Endothelial cell of umbilical vein (primary cell): ENCODE measurements around the gene SON. TPM values are rescaled to one million over a fixed set of nuclear protein-coding genes. Genes with fewer than 3 reads are reported as not detected.
A peak's percentile ranks its signal among the peaks of the same experiment; 100 is the strongest.

Source experiments
- BruUV-seq: library from RNA; stranded (reverse); fragments of 400-500 nt; replicated peaks from 2 replicates; lab custom pipeline; 2021; lab: Mats Ljungman, UMichigan
- CTCF ChIA-PET: fragments of 300-600, 350-600 bp; sonication (Branson Sonifier 250); formaldehyde crosslinking; loops from one replicate; lab custom pipeline; 2021; ENCODE audit warnings: antibody characterized with exemption, inconsistent platforms; lab: Charles Lee
- POLR2A ChIA-PET: fragments of 300-600, 350-600 bp; sonication (Branson Sonifier 250); formaldehyde crosslinking; loops from one replicate; lab custom pipeline; 2021; ENCODE audit warnings: antibody characterized with exemption, inconsistent platforms; lab: Charles Lee
- DNase-seq: peaks from one replicate; pipeline ENCODE4 v3.0.0-alpha.2; 2011; ENCODE audit warnings: low read depth, low spot score
- FAIRE-seq: peaks from 2 replicates; lab custom pipeline; 2011; peaks lifted over from hg19 to GRCh38; lab: Jason Lieb, UNC
- H2AFZ ChIP-seq: 2 replicates; pipeline ENCODE4 v1.6.0; 2012; ENCODE audit warnings: low read depth, low read length, control low read depth, inconsistent platforms
- H3K27ac ChIP-seq: 2 replicates; pipeline ENCODE4 v1.5.1; 2011; ENCODE audit warnings: low read depth, mild to moderate bottlenecking, control low read depth, low read length, moderate library complexity; ENCODE audit not compliant: insufficient read depth
- H3K27me3 ChIP-seq, 2 experiments: 2 replicates each; pipeline versions ENCODE4 v1.6.0 to v1.6.1; 2011; ENCODE audit warnings: low read length in 2 of 2, mixed read lengths in 1 of 2; ENCODE audit not compliant: control insufficient read depth in 2 of 2, insufficient read depth in 2 of 2
- H3K36me3 ChIP-seq, 2 experiments: 2 replicates in 1 of 2; 3 replicates in 1 of 2; pipeline ENCODE4 v1.5.1; 2011; ENCODE audit warnings: low read length in 2 of 2, mild to moderate bottlenecking in 1 of 2, moderate library complexity in 1 of 2; ENCODE audit not compliant: control insufficient read depth in 2 of 2, insufficient read depth in 2 of 2; ENCODE audit errors: extremely low read depth in 1 of 2
- H3K4me1 ChIP-seq: 3 replicates; pipeline ENCODE4 v1.5.1; 2011; ENCODE audit warnings: mild to moderate bottlenecking, low read length; ENCODE audit not compliant: control insufficient read depth, insufficient read depth; ENCODE audit errors: extremely low read depth
- H3K4me2 ChIP-seq: 2 replicates; pipeline ENCODE4 v1.6.1; 2011; ENCODE audit warnings: low read length, control low read depth, mixed read lengths; ENCODE audit not compliant: insufficient read depth
- H3K4me3 ChIP-seq, 3 experiments: fragments of 200-600 bp in 1 of 3; sonication (generic), shearing (Covaris generic) in 1 of 3; replicated peaks in 1 of 3; 2 replicates each; pipeline ENCODE4 v1.5.1; 2011 to 2016; ENCODE audit warnings: control low read depth in 3 of 3, low read length in 3 of 3, mild to moderate bottlenecking in 2 of 3, inconsistent platforms in 1 of 3, low read depth in 1 of 3, moderate library complexity in 1 of 3; ENCODE audit not compliant: insufficient read depth in 1 of 3
- H3K79me2 ChIP-seq: 2 replicates; pipeline ENCODE4 v1.6.0; 2012; ENCODE audit warnings: low read length, inconsistent platforms; ENCODE audit not compliant: control insufficient read depth, insufficient read depth
- H3K9ac ChIP-seq: replicated peaks from 2 replicates; pipeline ENCODE3; 2011; ENCODE audit warnings: low read length, control low read depth; ENCODE audit not compliant: insufficient read depth; ENCODE audit errors: extremely low read depth
- H3K9me1 ChIP-seq: replicated peaks from 3 replicates; pipeline ENCODE4 v1.6.0; 2011; ENCODE audit warnings: mild to moderate bottlenecking, low read length; ENCODE audit not compliant: control insufficient read depth, insufficient read depth; ENCODE audit errors: extremely low read depth
- H3K9me3 ChIP-seq: replicated peaks from 2 replicates; pipeline ENCODE4 v1.5.1; 2012; ENCODE audit warnings: low read length, inconsistent platforms; ENCODE audit not compliant: control insufficient read depth, insufficient read depth
- H4K20me1 ChIP-seq: replicated peaks from 2 replicates; pipeline ENCODE3; 2011; ENCODE audit warnings: mild to moderate bottlenecking, low read length; ENCODE audit not compliant: control insufficient read depth, insufficient read depth; ENCODE audit errors: extremely low read depth
- CTCF ChIP-seq, 2 donors: IDR thresholded peaks; 1 replicate in 1 of 2; 2 replicates in 1 of 2; pipeline ENCODE4 v1.5.1; 2011; ENCODE audit warnings: low read length in 2 of 2, mild to moderate bottlenecking in 2 of 2, moderate library complexity in 2 of 2, control low read depth in 1 of 2, inconsistent platforms in 1 of 2, low read depth in 1 of 2; ENCODE audit not compliant: insufficient read depth in 1 of 2; ENCODE audit errors: extremely low read depth in 1 of 2
- EZH2 ChIP-seq: IDR thresholded peaks from 2 replicates; pipeline ENCODE4 v1.6.1; 2012; ENCODE audit warnings: borderline replicate concordance, low read depth, mild to moderate bottlenecking, moderate library complexity, low read length, inconsistent platforms; ENCODE audit not compliant: severe bottlenecking
- FOS ChIP-seq: IDR thresholded peaks from 2 replicates; pipeline ENCODE4 v1.6.1; 2011; ENCODE audit warnings: mild to moderate bottlenecking, low read length, moderate library complexity, borderline replicate concordance; ENCODE audit not compliant: insufficient read depth
- GATA2 ChIP-seq: IDR thresholded peaks from 2 replicates; pipeline ENCODE4 v1.7.0; 2011; ENCODE audit warnings: low read depth, mild to moderate bottlenecking, moderate library complexity, mixed read lengths, low read length; ENCODE audit not compliant: insufficient read length, insufficient read depth
- JUN ChIP-seq: IDR thresholded peaks from 2 replicates; pipeline ENCODE4 v1.6.1; 2011; ENCODE audit warnings: borderline replicate concordance, low read depth; ENCODE audit not compliant: insufficient read length, insufficient read depth
- MYC ChIP-seq: IDR thresholded peaks from one replicate; pipeline ENCODE4 v1.6.1; 2011; ENCODE audit warnings: mild to moderate bottlenecking, low read depth, low read length
- POLR2A ChIP-seq: IDR thresholded peaks from 2 replicates; pipeline ENCODE4 v1.6.1; 2012; ENCODE audit warnings: low read depth, mild to moderate bottlenecking, control low read depth, low read length
- POLR2AphosphoS5 ChIP-seq: IDR thresholded peaks from 2 replicates; pipeline ENCODE4 v1.6.1; 2012; ENCODE audit warnings: low read depth, mild to moderate bottlenecking, control low read depth, low read length, moderate library complexity; ENCODE audit not compliant: insufficient read depth
- dilution Hi-C: fragments of 300-500 bp; cut with MboI; formaldehyde crosslinking; loops from one replicate; pipeline ENCODE4 v1.15.0; 2019; ENCODE audit warnings: low sequenced_read_pairs; ENCODE audit not compliant: extremely low pct_ligation_motif_present
- intact Hi-C: fragments of 100-400 bp; cut with micrococcal nuclease; formaldehyde crosslinking; loops from one replicate; pipeline ENCODE4 v1.10.0; 2022
- polyA plus RNA-seq, 4 experiments: library from polyadenylated mRNA; depleted of rRNA in 3 of 4; stranded (reverse) in 3 of 4; unstranded in 1 of 4; fragments of >200 nt; gene quantifications; 2 replicates each; pipeline versions ENCODE4 v1.2.1 to v1.2.3, GENCODE V29; 2011 to 2012; ENCODE audit warnings: missing spikeins in 1 of 4
- total RNA-seq: library from RNA; stranded (reverse); gene quantifications from 2 replicates; pipeline ENCODE4 v1.2.3, GENCODE V29; 2021
- TF ChIP-seq, protein P1 (sequence below): IDR thresholded peaks from 2 replicates; pipeline ENCODE4 v1.6.1; 2011; ENCODE audit not compliant: insufficient read depth, insufficient read length

SON gene
- total and polyA plus RNA-seq, 2 donors (not counting 3 experiments of a cell fraction or from before 2014, with no cell fraction given), result 107 to 304 TPM

DNA sequence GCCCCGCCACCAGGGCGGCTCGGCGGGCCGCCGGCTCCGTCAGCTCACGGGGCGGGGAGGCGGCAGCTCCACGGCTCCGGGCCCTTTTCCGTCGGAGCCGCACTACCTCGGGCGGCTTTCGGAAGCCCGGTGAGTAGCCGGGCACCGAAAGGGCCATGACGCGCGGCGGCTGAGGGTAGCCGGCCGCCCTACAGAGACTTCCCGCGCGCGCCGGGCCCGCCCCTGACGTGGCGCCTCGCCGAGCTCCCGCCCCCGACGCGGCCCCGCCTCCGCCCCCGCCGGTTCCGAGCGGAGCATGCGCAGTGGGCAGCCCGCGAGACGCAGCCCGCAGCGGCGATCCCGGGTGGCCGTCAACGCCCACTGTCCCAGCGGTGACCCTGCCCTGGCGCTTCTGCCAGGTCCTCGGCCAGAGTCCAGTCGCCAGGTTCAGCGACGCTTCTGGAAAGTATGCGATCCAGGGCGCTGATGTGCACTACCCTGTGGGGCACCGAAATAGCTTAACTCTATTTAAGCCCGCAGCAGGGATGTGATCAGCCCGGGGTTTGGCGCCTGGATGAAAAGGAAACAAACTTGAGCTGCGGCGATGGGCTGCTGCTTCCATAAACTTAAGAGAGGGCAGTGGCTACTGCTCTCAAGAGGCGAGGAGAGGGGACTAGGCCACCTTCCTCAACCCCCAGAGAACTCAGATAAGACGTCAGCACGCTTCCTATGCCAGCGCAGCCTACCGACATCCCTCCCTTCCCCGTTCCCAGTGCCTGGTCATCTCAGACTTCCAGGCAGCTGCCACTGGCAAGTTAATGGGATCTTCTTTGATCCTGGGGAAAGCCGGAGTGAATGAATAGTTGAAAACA lies 45.9 kb downstream of the SON start, which contains the start of gene DONSON:
Gene DONSON (minus strand): TSS at position 200 of the 851 bp plus-strand sequence. CDS start 43 bp downstream, at position 157.
- BruUV-seq, result TSS peak; percentile 85
- peak within 1 kb of the TSS; percentile 85 for H3K4me2 ChIP-seq
- intact Hi-C loops, result loop anchor here (1.0 to 5.0 kb wide), 3 partner anchors 17 to 309 kb away; partner anchors contain the start of genes GART and SON
- no peaks in the 10 kb centered on the region for H3K9me3 ChIP-seq
- H3K9me1 ChIP-seq, result no peaks in the 10 kb centered on the region
- H3K36me3 ChIP-seq, result peaks cover 0 to 6% of the 10 kb centered on the region in 2 experiments
- no peaks in the 10 kb centered on the region for H4K20me1 ChIP-seq
- peaks cover 18% of the 10 kb centered on the region for H3K4me1 ChIP-seq
- peaks cover 27% of the 10 kb centered on the region for H3K79me2 ChIP-seq
- peak within 1 kb of the TSS; percentile 91 for H2AFZ ChIP-seq
- H3K27me3 ChIP-seq, result no peaks in the 10 kb centered on the region
- ChIA-PET POLR2A (interaction anchor here (0.7 to 1.4 kb wide), 5 partner anchors 17 to 109 kb away, joined by 3 to 5 read pairs (median 4); partner anchors contain the start of genes GART and TMEM50B), CTCF (interaction anchor here (0.9 to 2.5 kb wide), 10 partner anchors 10 to 389 kb away, joined by 3 to 67 read pairs (median 4); no protein-coding TSS in a partner anchor)
- peak; percentile 89 for DNase-seq
- peak within 1 kb of the TSS; percentile 77 to 95 (median 84) for H3K4me3 ChIP-seq
- peak within 1 kb of the TSS; percentile 97 for H3K9ac ChIP-seq
- TF ChIP-seq MYC (no peak), POLR2AphosphoS5 (peak; percentile 63), FOS (no peak), GATA2 (no peak), JUN (no peak), CTCF (IDR thresholded peaks at IDR 0.05; ENCODE audit: extremely low read depth in 1 of 2, insufficient read depth in 1 of 2, low read depth in 1 of 2, low read length in 2 of 2) (peak in 1 of 2 donors; percentile 19), POLR2A (peak; percentile 82), EZH2 (no peak)
- TF ChIP-seq, protein P1, sequence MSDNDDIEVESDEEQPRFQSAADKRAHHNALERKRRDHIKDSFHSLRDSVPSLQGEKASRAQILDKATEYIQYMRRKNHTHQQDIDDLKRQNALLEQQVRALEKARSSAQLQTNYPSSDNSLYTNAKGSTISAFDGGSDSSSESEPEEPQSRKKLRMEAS, result no peak
- peak within 1 kb of the TSS; percentile 69 for H3K27ac ChIP-seq
- dilution Hi-C loops, result no loop called here
- FAIRE-seq, result peak; percentile 88
